Measurements from ENCODE around the gene IGFBP2. TPM values are rescaled to one million over a fixed set of nuclear protein-coding genes. Genes with fewer than 3 reads are reported as not detected.

IGFBP2 gene
- total RNA-seq, 3 donors from 2014 or later: 0.73 to 1.9 (median 1.4) TPM

- no peak overlapping the region for H3K4me3 Mint-ChIP-seq
Observed at GRCh38 chr2:216687111-216687510, 53.9 kb downstream of the IGFBP2 start.

GRCh38 chr2:216687646-216688045, 54.4 kb downstream of the IGFBP2 start:
- Mint-ChIP-seq H3K4me3 (no peak overlapping the region), H3K4me1 (ENCODE audit: low read depth) (peaks cover 15% of the 10 kb centered on the region), H3K27me3 (ENCODE audit: low read depth) (peaks cover 72% of the 10 kb centered on the region), H3K36me3 (ENCODE audit: insufficient read depth) (no peaks in the 10 kb centered on the region), H3K9me3 (no peaks in the 10 kb centered on the region)
- no peak for ATAC-seq
- no peak for DNase-seq

More at GRCh38 chr2:216687111-216687510, 53.9 kb downstream of the IGFBP2 start:
- peaks cover 10% of the 10 kb centered on the region for H3K4me1 Mint-ChIP-seq (ENCODE audit: low read depth)
- H3K36me3 Mint-ChIP-seq (ENCODE audit: insufficient read depth): no peaks in the 10 kb centered on the region
- DNase-seq (no peak), ATAC-seq (no peak)
- no peaks in the 10 kb centered on the region for H3K9me3 Mint-ChIP-seq
- peaks cover 67% of the 10 kb centered on the region for H3K27me3 Mint-ChIP-seq (ENCODE audit: low read depth)

- H3K4me1 Mint-ChIP-seq (ENCODE audit: low read depth): peaks cover 22% of the 10 kb centered on the region
- no peaks in the 10 kb centered on the region for H3K36me3 Mint-ChIP-seq (ENCODE audit: insufficient read depth)
- H3K27me3 Mint-ChIP-seq (ENCODE audit: low read depth): peaks cover 72% of the 10 kb centered on the region
- H3K9me3 Mint-ChIP-seq: no peaks in the 10 kb centered on the region
- no peak for ATAC-seq
- DNase-seq: no peak
- no peak overlapping the region for H3K4me3 Mint-ChIP-seq
Observed at GRCh38 chr2:216688731-216689340, 55.6 kb downstream of the IGFBP2 start.

- Mint-ChIP-seq H3K9me3 (no peaks in the 10 kb centered on the region), H3K4me3 (no peak overlapping the region), H3K27me3 (ENCODE audit: low read depth) (peaks cover 71% of the 10 kb centered on the region), H3K4me1 (ENCODE audit: low read depth) (peaks cover 24% of the 10 kb centered on the region), H3K36me3 (ENCODE audit: insufficient read depth) (no peaks in the 10 kb centered on the region)
- no peak for ATAC-seq
- no peak for DNase-seq
Observed at GRCh38 chr2:216689397-216689796, 56.2 kb downstream of the IGFBP2 start.

- ATAC-seq (no peak), DNase-seq (no peak)
- H3K4me3 Mint-ChIP-seq: no peak overlapping the region
- peaks cover 26% of the 10 kb centered on the region for H3K4me1 Mint-ChIP-seq (ENCODE audit: low read depth)
- no peaks in the 10 kb centered on the region for H3K36me3 Mint-ChIP-seq (ENCODE audit: insufficient read depth)
- H3K9me3 Mint-ChIP-seq: no peaks in the 10 kb centered on the region
- H3K27me3 Mint-ChIP-seq (ENCODE audit: low read depth): peaks cover 71% of the 10 kb centered on the region
Observed at GRCh38 chr2:216690456-216690852, 57.2 kb downstream of the IGFBP2 start.

- Mint-ChIP-seq H3K36me3 (ENCODE audit: insufficient read depth) (no peaks in the 10 kb centered on the region), H3K4me1 (ENCODE audit: low read depth) (peaks cover 26% of the 10 kb centered on the region), H3K9me3 (no peaks in the 10 kb centered on the region), H3K4me3 (peak overlapping the region; percentile 45), H3K27me3 (ENCODE audit: low read depth) (peaks cover 72% of the 10 kb centered on the region)
- DNase-seq: no peak
- ATAC-seq: no peak
Observed at GRCh38 chr2:216690853-216691741, 57.9 kb downstream of the IGFBP2 start.

GRCh38 chr2:216692636-216693413, 59.6 kb downstream of the IGFBP2 start:
- Mint-ChIP-seq H3K36me3 (ENCODE audit: insufficient read depth) (no peaks in the 10 kb centered on the region), H3K9me3 (no peaks in the 10 kb centered on the region), H3K4me3 (peak overlapping the region; percentile 72), H3K4me1 (ENCODE audit: low read depth) (peaks cover 26% of the 10 kb centered on the region), H3K27me3 (ENCODE audit: low read depth) (peaks cover 75% of the 10 kb centered on the region)
- peak; percentile 56 to 65 for ATAC-seq
- DNase-seq: peak; percentile 57

GRCh38 chr2:216693414-216694080, 60.3 kb downstream of the IGFBP2 start:
- DNase-seq (no peak), ATAC-seq (no peak)
- Mint-ChIP-seq H3K27me3 (ENCODE audit: low read depth) (peaks cover 78% of the 10 kb centered on the region), H3K36me3 (ENCODE audit: insufficient read depth) (no peaks in the 10 kb centered on the region), H3K4me1 (ENCODE audit: low read depth) (peaks cover 26% of the 10 kb centered on the region), H3K9me3 (no peaks in the 10 kb centered on the region), H3K4me3 (peak overlapping the region; percentile 59)

GRCh38 chr2:216694082-216694825, 61.0 kb downstream of the IGFBP2 start:
- H3K4me1 Mint-ChIP-seq (ENCODE audit: low read depth): peaks cover 26% of the 10 kb centered on the region
- no peak for DNase-seq
- no peaks in the 10 kb centered on the region for H3K36me3 Mint-ChIP-seq (ENCODE audit: insufficient read depth)
- ATAC-seq: peak; percentile 53
- H3K9me3 Mint-ChIP-seq: no peaks in the 10 kb centered on the region
- H3K27me3 Mint-ChIP-seq (ENCODE audit: low read depth): peaks cover 71% of the 10 kb centered on the region
- H3K4me3 Mint-ChIP-seq: peak overlapping the region; percentile 59

GRCh38 chr2:216694826-216695217, 61.6 kb downstream of the IGFBP2 start:
- no peaks in the 10 kb centered on the region for H3K9me3 Mint-ChIP-seq
- H3K4me1 Mint-ChIP-seq (ENCODE audit: low read depth): peaks cover 26% of the 10 kb centered on the region
- DNase-seq (no peak), ATAC-seq (no peak)
- no peak overlapping the region for H3K4me3 Mint-ChIP-seq
- no peaks in the 10 kb centered on the region for H3K36me3 Mint-ChIP-seq (ENCODE audit: insufficient read depth)
- H3K27me3 Mint-ChIP-seq (ENCODE audit: low read depth): peaks cover 66% of the 10 kb centered on the region

- ATAC-seq (no peak), DNase-seq (no peak)
- H3K4me3 Mint-ChIP-seq: no peak within 1 kb of the TSS
- H3K27me3 Mint-ChIP-seq (ENCODE audit: low read depth): peaks cover 61% of the 10 kb centered on the region
- no peaks in the 10 kb centered on the region for H3K9me3 Mint-ChIP-seq
- peaks cover 26% of the 10 kb centered on the region for H3K4me1 Mint-ChIP-seq (ENCODE audit: low read depth)
- H3K36me3 Mint-ChIP-seq (ENCODE audit: insufficient read depth): no peaks in the 10 kb centered on the region
Observed at GRCh38 chr2:216695401-216695821, 62.2 kb downstream of the IGFBP2 start, which contains the start of gene IGFBP5. Gene IGFBP5 (minus strand): TSS chr2:216695549. CDS start chr2:216694775, 774 bp downstream.

- peaks cover 55% of the 10 kb centered on the region for H3K27me3 Mint-ChIP-seq (ENCODE audit: low read depth)
- ATAC-seq (no peak), DNase-seq (no peak)
- no peaks in the 10 kb centered on the region for H3K9me3 Mint-ChIP-seq
- no peaks in the 10 kb centered on the region for H3K36me3 Mint-ChIP-seq (ENCODE audit: insufficient read depth)
- H3K4me3 Mint-ChIP-seq: no peak overlapping the region
- H3K4me1 Mint-ChIP-seq (ENCODE audit: low read depth): peaks cover 21% of the 10 kb centered on the region
Observed at GRCh38 chr2:216696321-216696720, 63.1 kb downstream of the IGFBP2 start.

GRCh38 chr2:216696751-216697560, 63.7 kb downstream of the IGFBP2 start:
- Mint-ChIP-seq H3K36me3 (ENCODE audit: insufficient read depth) (no peaks in the 10 kb centered on the region), H3K4me1 (ENCODE audit: low read depth) (peaks cover 17% of the 10 kb centered on the region), H3K9me3 (no peaks in the 10 kb centered on the region), H3K4me3 (no peak overlapping the region), H3K27me3 (ENCODE audit: low read depth) (peaks cover 51% of the 10 kb centered on the region)
- no peak for DNase-seq
- no peak for ATAC-seq
